Measurements from ENCODE around the gene PRPF6. TPM values are rescaled to one million over a fixed set of nuclear protein-coding genes. Genes with fewer than 3 reads are reported as not detected.

The PRPF6 gene
- total and polyA plus RNA-seq, 9 donors: 46.5 to 84.9 (median 69.7) TPM

DNA sequence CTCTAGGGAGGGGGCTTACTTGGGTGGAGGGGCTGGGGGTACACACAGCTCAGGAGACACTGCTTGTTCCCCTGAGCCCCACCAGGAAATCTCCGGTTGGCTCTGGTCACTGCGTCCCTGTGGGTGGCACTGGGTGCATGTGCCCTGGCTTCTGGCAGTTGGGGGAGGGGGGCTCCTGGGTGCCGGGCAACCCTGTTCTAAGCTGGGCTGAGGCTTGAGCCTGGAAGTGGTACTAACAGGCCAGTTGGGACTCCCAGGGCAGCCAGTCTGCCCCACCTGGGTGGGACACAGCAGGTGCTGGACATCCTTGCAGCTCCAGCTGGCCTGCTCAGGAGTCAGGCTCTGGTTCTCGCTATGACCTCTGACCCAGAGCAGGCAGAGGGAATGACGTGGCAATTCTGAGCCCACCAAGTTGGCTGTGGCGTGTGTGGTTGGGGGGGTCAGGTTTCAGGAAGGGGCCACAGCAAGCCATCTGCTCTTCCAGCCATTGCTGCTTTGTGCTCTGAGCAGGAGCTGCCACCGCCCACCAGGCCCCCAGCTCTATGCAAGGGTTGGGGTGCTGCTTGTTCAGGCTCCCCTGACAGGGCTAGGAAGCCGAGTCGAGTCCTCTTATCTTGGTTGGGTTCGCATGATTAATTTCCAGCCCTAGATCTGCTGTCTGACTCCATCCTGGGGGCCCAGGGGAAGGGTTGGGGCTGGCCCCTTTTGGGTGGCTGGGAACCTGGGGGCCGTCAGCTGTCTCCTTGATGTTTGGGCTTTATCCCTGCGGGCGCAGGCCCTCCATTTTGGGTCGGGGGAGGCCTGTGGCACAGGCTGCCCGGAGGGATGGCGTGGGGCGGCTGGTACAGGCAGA is 55.6 kb downstream of the PRPF6 start:
- Histone ChIP-seq H3K4me1 (ENCODE audit: insufficient read depth) (peaks cover 5% of the 10 kb centered on the region), H3K36me3 (no peaks in the 10 kb centered on the region), H3K27ac (no peak overlapping the region), H3K9me3 (no peaks in the 10 kb centered on the region), H3K4me3 (no peak overlapping the region), H3K27me3 (peaks cover 2% of the 10 kb centered on the region)
- TF ChIP-seq, protein P1, sequence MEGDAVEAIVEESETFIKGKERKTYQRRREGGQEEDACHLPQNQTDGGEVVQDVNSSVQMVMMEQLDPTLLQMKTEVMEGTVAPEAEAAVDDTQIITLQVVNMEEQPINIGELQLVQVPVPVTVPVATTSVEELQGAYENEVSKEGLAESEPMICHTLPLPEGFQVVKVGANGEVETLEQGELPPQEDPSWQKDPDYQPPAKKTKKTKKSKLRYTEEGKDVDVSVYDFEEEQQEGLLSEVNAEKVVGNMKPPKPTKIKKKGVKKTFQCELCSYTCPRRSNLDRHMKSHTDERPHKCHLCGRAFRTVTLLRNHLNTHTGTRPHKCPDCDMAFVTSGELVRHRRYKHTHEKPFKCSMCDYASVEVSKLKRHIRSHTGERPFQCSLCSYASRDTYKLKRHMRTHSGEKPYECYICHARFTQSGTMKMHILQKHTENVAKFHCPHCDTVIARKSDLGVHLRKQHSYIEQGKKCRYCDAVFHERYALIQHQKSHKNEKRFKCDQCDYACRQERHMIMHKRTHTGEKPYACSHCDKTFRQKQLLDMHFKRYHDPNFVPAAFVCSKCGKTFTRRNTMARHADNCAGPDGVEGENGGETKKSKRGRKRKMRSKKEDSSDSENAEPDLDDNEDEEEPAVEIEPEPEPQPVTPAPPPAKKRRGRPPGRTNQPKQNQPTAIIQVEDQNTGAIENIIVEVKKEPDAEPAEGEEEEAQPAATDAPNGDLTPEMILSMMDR (IDR thresholded peaks at IDR 0.05): no peak
- TF ChIP-seq POLR2A (IDR thresholded peaks at IDR 0.05): no peak
- TF ChIP-seq EP300 (IDR thresholded peaks at IDR 0.05): no peak
- intact Hi-C loops (cut with DNase I): loop anchor here in 1 of 4 donors (10.0 kb wide), 1 partner anchor 78 kb away; no protein-coding TSS in a partner anchor
- no peak for DNase-seq
- WGBS, 3 donors: 56 to 61% (median 57%) methylated on average over 16 to 17 of the region's 17 CpGs

DNA sequence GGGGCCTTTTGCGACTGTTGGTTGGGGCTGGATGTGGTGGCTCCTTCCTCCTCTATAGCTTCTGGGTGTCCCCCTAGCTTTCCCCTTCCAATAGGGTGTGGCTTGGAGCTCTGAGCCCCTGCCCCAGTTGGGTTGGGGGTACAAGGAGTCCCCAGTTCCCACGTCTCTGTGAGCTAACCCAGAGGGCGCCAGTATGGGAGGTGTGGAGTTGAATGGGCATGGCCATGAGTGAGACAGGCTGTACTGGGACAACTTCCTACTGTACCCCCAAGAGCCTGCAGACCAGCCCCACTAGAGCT is 56.2 kb downstream of the PRPF6 start:
- H3K36me3 ChIP-seq: no peaks in the 10 kb centered on the region
- intact Hi-C loops (cut with DNase I): loop anchor here in 1 of 4 donors (10.0 kb wide), 1 partner anchor 78 kb away; no protein-coding TSS in a partner anchor
- no peak overlapping the region for H3K27ac ChIP-seq
- H3K27me3 ChIP-seq: peaks cover 2% of the 10 kb centered on the region
- TF ChIP-seq POLR2A (IDR thresholded peaks at IDR 0.05) (no peak), EP300 (IDR thresholded peaks at IDR 0.05) (no peak)
- TF ChIP-seq, protein P1 (IDR thresholded peaks at IDR 0.05): no peak
- DNase-seq: no peak
- no peaks in the 10 kb centered on the region for H3K9me3 ChIP-seq
- WGBS, 3 donors: 65 to 79% (median 65%) methylated on average over 3 of the region's 3 CpGs
- H3K4me1 ChIP-seq (ENCODE audit: insufficient read depth): peaks cover 5% of the 10 kb centered on the region
- H3K4me3 ChIP-seq: no peak overlapping the region

DNA sequence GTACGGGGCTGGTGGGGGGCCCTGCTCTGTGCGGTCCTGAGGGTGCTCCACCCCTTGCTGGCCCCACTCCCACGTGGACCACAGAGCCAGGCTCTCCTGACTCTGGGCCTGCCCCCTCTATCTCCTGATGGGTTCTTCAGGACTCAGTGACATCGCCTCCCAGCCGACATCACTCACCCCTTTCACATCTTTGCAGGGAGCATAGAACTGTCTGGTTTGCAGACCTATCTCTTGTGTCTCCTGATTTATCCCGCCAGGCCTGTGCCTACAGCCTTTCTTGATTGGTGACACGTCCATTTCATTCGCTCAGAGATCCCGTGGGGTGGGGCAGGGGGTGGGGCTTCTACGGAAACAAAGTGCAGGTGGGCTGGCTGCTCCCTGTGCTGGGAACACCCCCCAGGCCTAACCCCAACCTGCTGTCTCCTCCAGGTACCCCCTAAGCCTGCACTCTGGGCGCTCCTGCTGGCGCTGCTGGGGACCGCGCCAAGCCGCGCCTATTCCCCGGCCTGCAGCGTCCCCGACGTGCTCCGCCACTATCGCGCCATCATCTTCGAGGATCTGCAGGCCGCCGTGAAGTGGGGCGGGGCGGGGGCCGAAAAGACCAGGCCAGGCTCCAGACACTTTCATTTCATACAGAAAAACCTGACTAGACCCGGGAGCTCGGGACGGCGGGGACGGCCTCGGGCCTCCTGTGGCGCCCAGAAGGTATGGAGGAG is 56.7 kb downstream of the PRPF6 start:
- Histone ChIP-seq H3K36me3 (no peaks in the 10 kb centered on the region), H3K27ac (no peak overlapping the region), H3K27me3 (peaks cover 2% of the 10 kb centered on the region), H3K4me3 (no peak overlapping the region), H3K4me1 (ENCODE audit: insufficient read depth) (peaks cover 5% of the 10 kb centered on the region), H3K9me3 (no peaks in the 10 kb centered on the region)
- no peak for DNase-seq
- no peak for TF ChIP-seq EP300 (IDR thresholded peaks at IDR 0.05)
- TF ChIP-seq POLR2A (IDR thresholded peaks at IDR 0.05): no peak
- TF ChIP-seq, protein P1 (IDR thresholded peaks at IDR 0.05): no peak
- WGBS, 3 donors: 8 to 11% (median 10%) methylated on average over 36 of the region's 36 CpGs
- intact Hi-C loops (cut with DNase I): loop anchor here in 1 of 4 donors (10.0 kb wide), 1 partner anchor 77 kb away; no protein-coding TSS in a partner anchor

DNA sequence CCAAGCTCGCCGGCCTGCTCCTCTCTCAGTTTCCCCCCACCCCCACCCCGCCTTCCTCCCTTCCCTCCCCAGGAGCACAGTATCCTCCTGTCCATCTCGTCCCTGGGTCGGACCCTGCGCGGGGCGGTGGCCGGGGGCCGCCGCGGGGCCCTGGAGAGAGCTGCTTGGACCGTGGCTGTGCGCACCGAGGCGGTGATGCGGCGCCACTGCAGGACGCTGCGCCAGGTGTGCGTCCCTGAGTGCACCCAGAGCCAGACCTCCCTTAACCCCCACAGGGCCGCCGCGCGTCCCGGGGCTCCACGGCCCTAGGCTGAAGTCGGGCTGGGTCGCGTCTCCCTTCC is 57.3 kb downstream of the PRPF6 start:
- Histone ChIP-seq H3K27me3 (peaks cover 2% of the 10 kb centered on the region), H3K4me3 (no peak overlapping the region), H3K9me3 (no peaks in the 10 kb centered on the region), H3K27ac (no peak overlapping the region), H3K4me1 (ENCODE audit: insufficient read depth) (peaks cover 5% of the 10 kb centered on the region), H3K36me3 (no peaks in the 10 kb centered on the region)
- no peak for DNase-seq
- TF ChIP-seq EP300 (IDR thresholded peaks at IDR 0.05) (no peak), POLR2A (IDR thresholded peaks at IDR 0.05) (no peak)
- TF ChIP-seq, protein P1 (IDR thresholded peaks at IDR 0.05): no peak
- 0 to 1% (median 1%) methylated on average over 5 to 30 of the region's 30 CpGs for WGBS, 3 donors
- intact Hi-C loops (cut with DNase I): loop anchor here in 1 of 4 donors (10.0 kb wide), 1 partner anchor 77 kb away; no protein-coding TSS in a partner anchor
